GM19463 (cell line): Measurements from ENCODE around the gene CSE1L.
"Not testable (repeated sequence)": the region's sequence is repeated elsewhere in the genome, so short reads cannot be mapped to it uniquely, and the experiment has no call there.

Experiments used
- ATAC-seq: cut with Tn5 transposase; IDR thresholded peaks from one replicate; pipeline ENCODE4 v1.9.1; 2021; ENCODE audit warnings: mild to moderate bottlenecking, moderate library complexity; ENCODE audit not compliant: unreplicated experiment

Gene CSE1L

GRCh38 chr20:49046087-49046900 lies at the start of gene CSE1L:
Gene CSE1L, plus strand, starts transcription at chr20:49046312. Its CDS starts 12,152 bp downstream, at chr20:49058464.
- peak; percentile 85 for ATAC-seq

- ATAC-seq: no peak
These were observed 45.9 kb upstream of the CSE1L start for GRCh38 chr20:48999890-49000870.

DNA sequence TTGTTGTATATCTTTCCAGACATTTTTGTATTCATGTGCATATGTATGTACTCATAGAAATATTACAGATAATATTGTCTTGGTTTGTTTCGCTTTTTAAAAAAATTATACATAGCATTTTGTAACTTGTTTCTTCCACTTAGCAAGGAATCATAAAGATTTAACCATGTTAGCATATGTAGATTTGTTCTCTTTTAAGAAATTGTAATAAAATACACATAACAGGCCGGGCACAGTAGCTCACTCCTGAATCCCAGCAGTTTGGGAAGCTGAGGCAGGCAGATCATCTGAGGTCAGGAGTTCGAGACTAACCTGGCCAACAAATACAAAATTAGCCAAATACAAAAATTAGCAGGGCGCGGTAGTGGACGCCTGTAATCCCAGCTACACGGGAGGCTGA lies 44.4 kb upstream of the CSE1L start:
- no peak for ATAC-seq

DNA sequence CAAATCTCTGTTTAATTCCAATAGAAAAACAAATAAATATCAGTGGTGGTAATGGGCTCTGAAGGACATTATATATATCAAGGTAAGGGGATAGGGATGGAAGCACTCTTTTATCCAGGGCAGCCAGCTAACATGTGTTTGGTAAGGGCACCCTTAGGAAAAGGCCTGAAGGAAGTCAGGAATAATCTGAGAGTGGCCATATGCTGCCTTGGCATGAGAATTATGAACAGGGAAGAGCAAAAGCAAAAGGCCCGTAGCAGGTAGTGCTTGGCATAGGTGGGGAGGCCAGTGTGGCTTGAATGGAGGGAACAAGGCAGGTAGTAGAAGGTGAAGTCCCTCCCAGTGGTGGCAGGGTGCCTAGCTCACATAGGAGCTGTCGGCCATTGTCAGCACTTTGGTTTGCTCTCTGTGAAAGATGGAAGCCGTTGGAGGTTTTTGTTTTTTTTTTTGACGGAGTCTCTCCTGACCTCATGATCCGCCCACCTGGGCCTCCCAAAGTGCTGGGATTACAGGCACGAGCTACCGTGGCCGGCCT lies 39.6 kb upstream of the CSE1L start:
- no peak for ATAC-seq

DNA sequence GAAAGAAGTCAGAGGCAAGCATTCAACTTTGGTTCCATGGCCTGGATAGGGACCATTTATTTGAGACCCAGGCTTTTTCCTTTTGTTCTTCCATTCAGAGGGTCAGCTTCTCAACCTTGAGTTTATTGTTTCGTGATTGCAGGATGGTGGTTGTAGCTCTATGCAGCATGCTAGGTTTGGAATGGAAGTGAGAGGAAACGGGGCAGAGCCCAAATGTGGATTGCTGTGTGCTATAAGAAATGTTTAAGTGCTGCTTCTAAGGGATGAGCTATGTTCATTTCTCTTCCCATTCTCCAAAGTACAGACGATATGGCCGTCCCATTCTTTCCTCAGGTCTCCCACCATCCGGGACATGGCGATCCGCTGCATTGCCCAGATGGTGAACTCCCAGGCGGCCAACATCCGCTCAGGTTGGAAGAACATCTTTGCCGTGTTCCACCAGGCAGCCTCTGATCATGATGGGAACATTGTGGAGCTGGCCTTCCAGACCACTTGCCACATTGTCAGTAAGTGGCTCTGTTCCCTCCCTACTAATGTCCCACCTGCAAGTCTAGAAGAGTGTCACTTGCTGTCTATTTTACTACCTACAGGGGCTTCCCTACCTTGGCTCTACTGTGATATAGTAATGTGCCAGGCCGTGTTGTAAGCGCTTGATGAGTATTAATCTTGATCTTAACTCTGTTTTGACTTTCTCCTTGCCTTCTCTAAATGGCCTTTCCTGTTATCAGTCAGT lies 36.0 kb upstream of the CSE1L start:
- no peak for ATAC-seq

DNA sequence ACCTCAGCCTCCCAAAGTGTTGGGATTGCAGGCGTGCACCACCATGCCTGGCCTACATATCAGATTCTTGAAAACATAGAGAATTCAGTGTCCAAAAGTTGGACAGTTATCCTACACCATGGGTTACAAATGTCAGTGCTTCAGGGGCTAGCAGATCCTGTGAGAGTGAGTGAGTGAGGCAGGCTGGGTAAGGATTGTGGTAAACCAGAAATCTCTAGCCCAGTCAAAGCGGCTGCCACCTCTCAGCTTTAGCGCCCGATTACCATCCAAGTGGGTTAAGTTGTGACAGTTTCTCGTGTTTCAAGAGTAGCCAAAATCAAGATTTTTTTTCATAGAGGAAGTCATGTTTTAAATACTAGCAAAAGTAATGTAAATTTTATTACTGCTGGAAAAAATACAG lies 21.9 kb upstream of the CSE1L start:
- ATAC-seq: no peak

- not testable (repeated sequence) for ATAC-seq
These were observed 17.9 kb upstream of the CSE1L start for GRCh38 chr20:49028177-49028576.

DNA sequence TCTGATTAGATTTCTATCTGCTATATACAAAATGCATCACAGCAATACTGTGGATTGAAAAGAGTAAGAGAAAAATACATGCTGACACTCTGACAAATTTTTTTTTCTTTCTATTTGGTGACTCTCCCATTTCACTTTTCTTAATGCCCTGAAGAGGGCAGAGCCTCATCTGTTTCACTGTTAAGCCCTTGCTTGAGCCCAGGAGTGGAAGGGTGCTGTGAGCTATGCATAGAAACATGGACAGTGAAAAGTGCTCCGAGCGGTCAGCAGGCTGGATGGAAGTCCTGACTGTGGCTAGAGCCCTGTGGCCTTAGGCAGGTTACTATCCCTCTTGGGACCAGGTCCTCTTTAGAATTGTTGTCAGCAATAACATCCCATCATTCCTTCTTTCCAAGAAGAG lies 17.4 kb upstream of the CSE1L start:
- ATAC-seq: no peak

DNA sequence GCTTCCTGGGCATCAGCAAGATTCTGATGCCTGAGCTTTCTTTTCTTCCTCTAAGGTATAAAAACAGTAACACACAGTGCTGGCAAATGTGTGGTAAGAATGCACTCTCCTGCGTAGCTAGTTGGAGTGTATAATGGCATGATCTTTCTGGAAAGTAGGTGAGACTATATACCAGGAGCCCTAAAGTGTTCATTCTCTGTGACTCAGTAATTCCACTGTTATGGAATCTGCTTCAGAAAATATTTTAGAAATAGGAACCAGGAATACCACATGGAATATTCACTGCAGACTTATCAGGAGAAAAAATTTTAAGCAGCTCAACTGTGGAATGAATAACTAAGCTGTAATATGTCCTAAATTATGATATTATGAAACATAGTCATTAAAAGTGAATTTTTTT lies 16.9 kb upstream of the CSE1L start:
- ATAC-seq: no peak

- ATAC-seq: no peak
These were observed 15.0 kb upstream of the CSE1L start for GRCh38 chr20:49030954-49031619.

- no peak for ATAC-seq
These were observed 13.7 kb upstream of the CSE1L start for GRCh38 chr20:49032455-49032854.

DNA sequence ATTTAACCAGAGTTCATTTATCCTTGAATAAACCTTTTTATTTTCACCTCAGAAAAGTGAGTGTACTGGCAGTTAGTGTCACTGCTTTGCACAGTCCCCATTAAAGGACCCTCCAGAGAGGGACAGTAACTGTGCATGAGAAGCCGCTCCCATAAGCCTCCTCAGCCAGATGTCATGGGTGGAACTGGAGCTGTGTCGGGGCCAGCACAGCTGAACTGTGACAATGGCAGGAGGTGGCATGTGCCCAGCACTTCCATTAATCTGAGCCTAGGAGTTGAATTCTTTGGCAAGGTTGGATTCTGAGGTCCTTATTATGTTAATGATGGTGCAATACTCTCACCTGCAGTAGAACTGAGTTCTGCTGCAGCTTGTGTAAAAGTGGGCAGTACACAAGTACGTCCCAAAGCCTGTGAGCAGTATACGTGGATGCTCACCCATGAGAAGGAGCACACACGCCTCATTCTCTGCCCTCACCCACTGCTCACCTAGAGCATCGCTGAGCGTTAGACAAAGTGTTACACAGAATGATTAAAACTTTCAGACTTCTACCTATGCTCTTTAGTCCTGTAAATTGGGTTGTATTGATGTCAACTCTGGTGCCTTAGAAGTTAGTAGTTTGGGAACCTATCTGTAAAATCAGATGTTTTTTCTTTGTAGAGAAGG lies 11.9 kb upstream of the CSE1L start:
- ATAC-seq: no peak

- no peak for ATAC-seq
These were observed 8.1 kb upstream of the CSE1L start for GRCh38 chr20:49037962-49038387.

- no peak for ATAC-seq
These were observed 6.3 kb upstream of the CSE1L start for GRCh38 chr20:49039854-49040253.

DNA sequence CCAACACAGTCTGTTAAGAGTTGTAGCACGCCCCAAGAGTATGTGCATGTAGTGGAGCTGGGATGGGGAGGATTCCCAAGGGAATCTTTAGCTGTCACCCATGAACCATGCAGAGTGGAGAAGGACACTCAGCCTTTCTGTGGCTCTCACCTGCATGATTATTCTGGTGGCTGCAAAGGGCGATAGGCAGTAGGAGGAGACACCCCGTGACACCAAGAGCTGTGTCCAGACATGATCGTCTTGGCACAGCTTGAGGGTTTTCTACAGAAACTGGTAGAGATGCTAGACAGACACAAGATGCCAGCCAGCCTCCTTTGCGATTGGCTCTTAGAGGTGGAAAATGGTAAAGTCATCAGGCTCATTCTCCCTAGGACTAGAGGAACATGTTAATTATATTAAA lies 3.1 kb upstream of the CSE1L start:
- ATAC-seq: no peak

GRCh38 chr20:49045440-49046086 lies 549 bp upstream of the CSE1L start:
- ATAC-seq: no peak

DNA sequence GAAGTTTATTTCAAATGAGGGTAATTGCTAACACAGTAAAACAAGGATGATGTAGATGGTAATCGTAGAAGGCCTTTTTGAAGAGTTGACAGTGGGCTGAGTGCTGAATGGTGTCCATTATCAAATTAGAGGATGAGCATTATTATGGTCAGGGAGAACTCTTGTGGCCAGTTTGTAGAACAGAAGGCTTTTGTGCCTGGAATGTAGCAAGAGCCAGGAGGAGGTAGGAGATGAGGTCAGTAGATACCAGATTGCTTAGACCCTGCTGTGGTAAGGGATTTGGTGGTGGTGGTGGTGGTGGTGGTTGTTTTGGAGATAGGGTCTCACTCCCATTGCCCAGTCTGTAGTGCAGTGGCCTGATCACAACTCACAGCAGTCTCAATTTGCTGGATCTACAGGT lies 6.2 kb downstream of the CSE1L start:
- no peak for ATAC-seq

- ATAC-seq: peak; percentile 77
These were observed 8.0 kb downstream of the CSE1L start for GRCh38 chr20:49054056-49054643.

GRCh38 chr20:49063279-49063678 lies 17.2 kb downstream of the CSE1L start:
- no peak for ATAC-seq
